Mucosa of gallbladder (tissue), 1 donor: ENCODE measurements around the gene CAT. TPM values are rescaled to one million over a fixed set of nuclear protein-coding genes. Genes with fewer than 3 reads are reported as not detected.

Experiments
- DNase-seq: peaks from one replicate; pipeline ENCODE4 v3.0.0-alpha.2; 2020; ENCODE audit warnings: low spot score
- total RNA-seq: library from RNA; stranded (reverse); gene quantifications from one replicate; pipeline ENCODE4 v1.2.1, GENCODE V29; 2021
- donor health status: DM: no; HTN: no; CAD: no.

CAT gene
- total RNA-seq, 1 donor from 2014 or later = 147 TPM

DNA sequence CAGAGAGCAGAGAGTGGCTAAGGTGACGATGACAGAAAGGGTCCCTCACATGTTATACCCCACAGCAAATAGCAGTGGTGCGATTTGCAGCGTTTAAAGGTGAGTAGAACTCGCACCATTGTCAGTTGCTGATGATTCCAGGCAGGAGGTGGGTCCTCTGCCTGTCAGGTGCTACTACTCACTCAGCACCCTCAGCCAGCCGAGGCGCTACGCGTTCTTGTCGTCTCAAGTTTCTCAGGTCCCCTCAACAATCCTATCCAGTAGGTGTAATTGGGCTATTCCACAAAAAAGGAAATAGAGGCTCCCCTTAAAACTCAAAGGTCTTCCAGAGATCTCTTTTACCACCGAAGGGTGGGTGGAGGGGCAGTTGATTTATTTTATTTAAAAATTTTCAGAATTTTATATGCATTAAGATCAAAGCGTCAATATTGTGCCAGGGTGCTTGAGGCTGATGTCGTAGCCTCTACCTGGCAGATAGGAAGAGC is 56.5 kb downstream of the CAT start:
- DNase-seq = no peak

GRCh38 chr11:34495724-34496377 is 57.1 kb downstream of the CAT start:
- no peak for DNase-seq

DNA sequence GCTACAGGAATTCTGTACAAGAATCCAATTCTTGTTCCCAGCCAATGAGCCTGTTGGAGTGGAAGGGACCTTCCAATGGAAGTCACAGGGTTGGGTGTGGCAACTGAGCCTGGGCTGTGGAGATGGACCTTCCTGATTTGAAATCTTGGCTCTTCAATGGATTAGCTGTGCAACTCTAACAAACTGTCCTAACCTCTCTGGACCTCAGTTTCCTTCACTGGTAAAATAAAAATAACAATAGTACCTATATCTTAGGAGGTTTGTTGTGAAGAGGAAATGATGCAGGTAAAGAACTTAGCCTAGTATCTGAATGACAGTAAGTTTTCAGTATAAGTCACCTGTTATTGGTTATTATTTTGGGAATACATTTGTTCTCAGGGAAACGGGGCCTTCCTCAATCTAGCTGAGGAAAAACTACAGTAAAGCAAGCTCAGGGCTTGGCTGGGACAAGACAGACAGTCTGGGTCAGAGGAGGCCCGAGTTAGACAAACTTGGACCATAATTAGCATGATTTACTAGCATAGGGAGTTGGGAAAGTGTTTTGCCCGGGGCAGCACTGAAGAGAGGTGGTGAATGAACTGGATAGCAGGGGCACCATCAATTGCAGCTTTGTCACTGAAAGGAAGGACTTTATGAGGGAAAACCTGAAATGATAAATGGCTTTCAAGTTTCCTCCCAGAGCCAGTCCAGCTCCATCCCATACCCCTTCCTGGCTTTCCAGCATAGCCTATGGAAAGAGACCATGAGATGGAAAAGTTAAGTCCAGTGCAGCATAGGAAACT is 61.2 kb downstream of the CAT start:
- DNase-seq = no peak

- no peak for DNase-seq
Measured at GRCh38 chr11:34501500-34501899, 62.8 kb downstream of the CAT start.

DNA sequence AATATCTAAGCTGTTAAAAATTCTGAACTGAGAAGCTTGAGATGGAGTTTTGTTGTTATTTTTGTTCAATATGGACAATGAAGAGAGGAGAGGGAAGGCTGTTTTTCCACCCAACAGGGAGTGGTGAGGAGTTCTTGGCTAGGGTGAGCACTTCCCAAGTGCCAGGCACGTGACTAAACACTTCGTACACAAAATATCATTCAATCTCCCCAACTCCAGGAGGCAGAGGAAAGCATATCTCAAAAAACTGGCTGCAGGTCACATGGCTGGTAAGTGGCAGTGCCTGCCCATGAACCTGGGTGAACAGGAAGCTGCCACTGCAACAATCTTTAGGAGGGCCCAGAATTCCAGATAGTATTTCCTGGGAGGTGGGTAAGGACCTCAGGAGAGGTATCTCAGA is 63.2 kb downstream of the CAT start:
- no peak for DNase-seq

- no peak for DNase-seq
Measured at GRCh38 chr11:34502949-34503348, 64.2 kb downstream of the CAT start.

DNA sequence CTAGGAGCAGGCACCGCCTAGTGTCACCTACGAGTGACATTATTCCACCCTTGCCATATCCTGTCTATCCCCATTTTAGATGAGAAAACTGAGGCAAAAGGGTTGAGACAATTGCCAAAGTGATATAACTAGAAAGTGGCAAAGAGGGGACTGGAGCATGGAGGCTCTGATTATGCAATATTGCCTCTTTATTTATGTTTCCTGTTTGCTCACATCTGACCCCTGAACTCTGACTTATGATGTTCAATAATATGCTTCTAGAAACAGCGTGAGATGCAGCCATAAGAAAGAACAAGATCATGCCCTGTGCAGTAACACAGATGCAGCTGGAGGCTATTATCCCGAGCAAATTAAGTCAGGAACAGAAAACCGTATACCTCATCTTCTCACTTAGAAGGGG is 67.1 kb downstream of the CAT start:
- no peak for DNase-seq

DNA sequence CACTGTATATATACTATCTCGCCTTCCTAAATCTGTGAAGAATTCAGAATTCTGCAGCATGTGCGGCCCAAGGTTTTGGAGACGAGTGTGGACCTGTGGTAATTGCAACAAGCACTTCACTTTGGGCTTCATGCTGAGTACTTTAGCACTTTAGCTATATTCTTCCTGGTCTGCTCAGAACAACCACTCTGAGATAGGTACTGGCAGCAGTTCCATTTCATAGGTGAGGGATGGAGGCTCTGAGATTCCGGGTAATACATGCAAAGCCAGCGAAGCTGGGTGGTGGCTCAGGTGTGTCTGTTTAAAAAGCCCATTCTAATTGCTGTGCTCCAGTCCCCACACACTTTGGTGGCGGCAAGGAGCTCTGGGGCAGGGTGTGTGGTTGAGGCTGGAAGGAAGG is 68.4 kb downstream of the CAT start:
- DNase-seq = no peak

DNA sequence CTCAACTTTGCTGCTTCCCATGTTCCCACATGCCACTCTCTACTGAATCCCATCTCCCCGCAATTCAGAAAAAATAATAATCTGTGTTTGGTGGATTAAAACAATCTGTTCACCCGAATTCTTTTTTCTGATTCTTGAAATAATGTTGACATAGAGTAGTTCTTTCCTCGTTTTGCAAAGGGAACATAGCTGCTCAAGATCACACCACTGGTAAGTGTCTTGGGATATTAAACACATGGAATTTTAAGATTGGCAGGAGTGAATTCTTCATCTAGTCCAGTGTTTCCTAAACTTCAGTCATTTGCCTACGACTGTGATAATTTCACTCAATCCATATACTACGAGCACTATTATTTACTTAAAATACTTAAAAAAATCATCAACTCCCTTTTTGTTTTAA is 68.9 kb downstream of the CAT start:
- no peak for DNase-seq

GRCh38 chr11:34508524-34508923 is 69.8 kb downstream of the CAT start:
- no peak for DNase-seq

GRCh38 chr11:34509336-34509876 is 70.7 kb downstream of the CAT start:
- DNase-seq = no peak

DNA sequence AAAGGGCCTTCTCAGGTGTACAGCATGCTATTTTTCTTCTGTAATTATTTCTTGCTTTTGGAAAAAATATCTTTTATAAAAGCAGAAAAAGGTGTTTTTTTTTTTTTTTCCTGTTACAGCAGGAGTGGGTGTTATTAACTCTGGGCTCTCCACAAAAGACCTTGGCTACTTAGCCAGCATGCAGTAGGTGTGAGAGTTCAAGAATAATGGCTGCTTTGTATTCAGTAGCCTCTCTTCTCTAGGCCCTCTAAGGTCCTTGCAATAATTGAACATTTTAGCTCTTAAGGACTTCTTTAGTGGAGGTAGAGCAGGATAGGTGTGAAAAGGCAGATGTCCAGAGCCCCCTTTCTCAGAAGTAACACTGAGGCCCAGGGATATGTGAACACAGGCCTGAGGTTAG is 71.5 kb downstream of the CAT start:
- no peak for DNase-seq

DNA sequence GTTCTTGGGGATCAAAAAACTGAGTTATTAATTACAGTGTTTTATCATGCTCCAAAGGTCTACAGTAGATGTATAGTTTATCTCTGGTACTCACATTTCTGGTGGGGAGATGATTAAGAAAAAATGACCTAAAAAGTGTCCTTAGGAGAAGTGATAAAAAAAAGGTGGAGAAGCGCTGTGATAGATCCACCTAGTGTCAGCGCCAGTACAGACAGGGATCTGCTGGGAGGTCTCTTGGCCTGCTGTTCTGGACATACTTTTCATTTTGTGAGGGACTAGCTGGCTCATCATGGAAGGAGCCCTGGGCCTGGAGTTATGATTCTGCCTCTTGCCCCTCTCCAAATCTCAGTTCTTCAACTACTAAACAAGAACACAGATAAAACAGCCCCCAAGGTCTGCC is 71.9 kb downstream of the CAT start:
- DNase-seq = no peak

GRCh38 chr11:34512840-34513681 is 74.3 kb downstream of the CAT start:
- peak; percentile 43 for DNase-seq

GRCh38 chr11:34513682-34514449 is 75.1 kb downstream of the CAT start, which contains the start of gene ELF5:
Gene ELF5, minus strand, starts transcription at chr11:34513794. Its CDS starts 8,045 bp downstream, at chr11:34505749.
- no peak for DNase-seq

- no peak for DNase-seq
Measured at GRCh38 chr11:34514597-34514996, 75.9 kb downstream of the CAT start.

DNA sequence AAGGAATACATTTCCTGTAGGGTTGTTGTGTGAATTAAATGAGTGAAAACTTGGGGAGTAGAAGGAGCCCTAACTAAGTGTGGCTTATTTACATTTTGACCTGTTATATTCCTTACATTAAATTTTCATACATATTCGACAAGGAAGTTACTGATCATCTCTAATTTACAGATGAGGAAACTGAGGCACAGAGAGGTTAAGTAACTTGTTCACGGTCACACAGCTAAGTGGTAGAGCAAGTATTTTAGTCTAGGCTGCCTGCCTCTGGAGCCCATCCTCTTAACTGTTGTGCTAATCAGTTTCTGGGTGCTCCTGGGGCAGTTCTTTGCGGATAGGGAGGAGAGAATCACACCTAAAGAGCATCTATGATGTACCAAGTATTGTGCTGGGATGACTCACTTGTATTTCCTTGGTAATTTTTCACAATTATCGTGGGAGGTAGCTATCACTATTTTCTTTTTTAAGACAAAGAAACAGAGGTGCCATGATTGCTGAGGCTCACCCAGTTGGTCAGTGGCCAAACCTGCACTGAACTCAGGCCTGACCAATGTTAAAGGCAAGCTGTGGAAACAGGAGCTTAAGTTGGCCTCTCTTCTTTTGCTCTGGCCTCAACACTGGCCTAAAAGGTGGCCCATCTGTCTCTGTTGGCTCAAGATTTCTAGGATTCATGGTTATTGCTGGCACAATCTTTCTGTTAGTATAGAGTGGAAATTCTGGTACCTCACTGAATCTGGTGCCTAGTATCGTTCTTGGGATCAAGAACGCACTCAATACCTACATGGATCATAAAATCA is 77.7 kb downstream of the CAT start:
- no peak for DNase-seq

DNA sequence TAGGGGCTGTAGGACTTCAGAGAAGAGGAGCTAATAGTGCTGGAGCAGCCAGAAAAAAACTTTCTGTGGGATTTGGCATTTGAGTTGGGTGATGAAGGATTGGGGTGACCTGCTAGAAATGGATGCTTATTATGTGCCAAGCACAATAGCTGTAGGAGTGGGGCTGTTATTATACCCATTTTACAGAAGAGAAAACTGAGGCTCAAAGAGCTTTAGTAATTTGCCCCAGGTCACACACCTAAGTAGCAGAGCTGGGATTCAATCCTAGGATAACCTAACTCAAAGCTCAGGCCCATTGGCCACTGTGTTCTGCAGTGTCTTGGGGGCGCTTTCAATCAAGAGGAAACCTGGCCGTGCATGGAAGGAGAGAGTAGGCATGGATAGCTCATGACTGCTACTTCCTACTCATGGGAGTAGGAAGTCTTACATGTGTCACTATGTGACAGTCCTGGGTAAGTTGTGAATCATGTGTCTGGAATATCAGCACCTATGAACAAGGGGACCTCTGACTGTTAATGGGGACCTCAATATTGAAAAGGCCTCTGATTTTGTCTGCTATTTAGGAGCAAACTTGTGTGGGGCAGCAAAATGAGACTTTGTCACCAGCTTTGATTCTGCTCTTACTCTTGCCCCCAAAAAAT is 81.0 kb downstream of the CAT start:
- no peak for DNase-seq

DNA sequence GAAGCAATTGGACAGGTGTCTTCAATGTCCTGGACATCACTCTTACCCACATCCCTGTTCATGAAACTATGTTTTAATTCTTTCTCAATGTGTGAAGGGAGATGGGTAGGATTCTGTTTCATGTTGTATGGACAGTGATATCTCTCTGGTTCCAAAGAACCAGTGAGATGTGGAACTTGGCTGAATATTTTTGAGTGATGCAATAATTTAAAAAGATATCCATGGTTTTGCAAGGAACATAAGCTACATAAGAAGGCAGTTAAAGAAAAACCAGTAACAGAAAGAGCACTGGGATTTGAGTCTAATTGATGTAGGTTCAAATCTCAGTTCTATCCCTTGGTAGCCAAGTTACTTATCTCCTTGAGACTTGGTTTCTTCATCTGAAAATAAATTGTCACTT is 82.5 kb downstream of the CAT start:
- DNase-seq = no peak
